NCI-H2081 treated with DMSO at 0.1 percent for 48 hours (cell line): ENCODE results near the gene SPO11.

Source experiments
- DNase-seq: peaks from one replicate; lab custom pipeline; 2025; lab: John Stamatoyannopoulos, UW

SPO11 gene

DNA sequence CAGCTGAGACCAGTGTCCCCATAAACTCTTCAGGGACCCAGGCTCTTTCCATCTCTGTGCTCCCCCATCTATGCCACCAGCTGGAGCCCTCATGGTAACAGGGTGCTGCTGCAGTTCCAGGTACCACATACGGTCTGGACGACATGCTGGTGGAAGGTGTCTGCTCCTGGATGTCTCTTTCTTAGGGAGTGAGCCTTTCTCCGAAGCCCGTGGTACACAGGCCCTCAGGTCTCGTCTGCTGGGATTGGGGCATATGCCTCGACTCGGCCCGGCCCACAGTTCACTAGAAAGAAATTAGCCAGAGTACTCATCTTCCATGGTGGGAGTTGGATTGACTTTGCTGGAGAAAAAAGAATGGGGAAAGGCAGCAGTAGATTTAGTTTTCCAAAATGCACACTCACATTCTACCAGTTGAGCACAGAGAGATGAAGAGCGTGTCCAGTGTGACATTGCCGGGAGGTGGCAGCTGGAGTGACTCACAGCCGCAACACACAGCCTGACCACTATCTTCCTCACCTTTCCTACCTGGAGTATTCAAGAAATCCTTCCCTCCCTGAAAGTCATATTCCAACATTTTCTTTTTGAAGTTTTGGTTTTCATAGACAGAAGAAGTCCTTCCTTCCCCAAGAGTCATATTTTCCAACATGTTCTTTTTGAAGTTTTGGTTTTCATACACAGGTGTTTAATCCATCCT is 18.6 kb upstream of the SPO11 start:
- DNase-seq = no peak

GRCh38 chr20:57312138-57312537 is 17.5 kb upstream of the SPO11 start:
- no peak for DNase-seq

GRCh38 chr20:57313230-57313629 is 16.4 kb upstream of the SPO11 start:
- DNase-seq = no peak

DNA sequence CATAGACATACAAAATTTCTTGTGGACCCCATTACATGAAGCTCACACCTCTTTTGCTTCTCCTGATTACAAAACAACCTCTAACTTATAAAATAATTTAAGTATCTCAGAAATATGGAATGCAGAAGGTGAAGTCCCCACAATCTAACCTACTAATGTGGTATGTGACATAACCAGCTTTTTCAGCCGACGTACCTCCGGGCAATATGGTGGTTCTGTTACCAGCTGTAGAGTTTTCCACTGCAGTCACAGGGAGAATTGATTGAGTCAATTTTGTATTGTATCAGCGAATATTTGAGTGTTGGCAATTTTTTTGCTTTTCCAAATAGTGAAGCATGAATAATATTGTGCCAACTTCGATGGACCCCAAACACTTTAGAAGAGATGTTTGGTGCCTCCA is 15.7 kb upstream of the SPO11 start:
- DNase-seq = no peak

- DNase-seq = no peak
These were observed 14.3 kb upstream of the SPO11 start for GRCh38 chr20:57315083-57315975.

DNA sequence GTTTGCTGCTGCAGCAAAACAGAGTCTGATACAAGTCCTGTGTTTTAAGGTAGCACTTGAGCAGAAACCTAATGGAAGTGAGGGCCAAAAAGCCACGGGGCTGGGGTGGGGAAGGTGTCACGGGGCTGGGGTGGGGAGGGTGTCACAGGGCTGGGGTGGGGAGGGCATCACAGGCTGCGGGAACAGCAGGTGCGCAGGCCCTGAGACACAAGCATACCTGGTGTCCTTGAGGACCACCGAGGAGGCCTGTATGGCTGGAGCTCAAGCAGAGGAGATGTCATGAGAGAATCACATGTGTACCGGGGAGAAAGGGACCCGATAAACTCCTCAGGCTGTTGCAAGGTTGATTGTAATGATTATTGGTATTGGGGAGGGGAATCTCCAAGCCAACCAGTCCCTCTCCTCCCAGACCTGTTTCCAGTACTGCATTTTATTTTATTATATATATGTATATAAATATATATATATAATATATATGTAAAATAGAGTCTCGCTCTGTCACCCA is 13.6 kb upstream of the SPO11 start:
- DNase-seq = no peak

DNA sequence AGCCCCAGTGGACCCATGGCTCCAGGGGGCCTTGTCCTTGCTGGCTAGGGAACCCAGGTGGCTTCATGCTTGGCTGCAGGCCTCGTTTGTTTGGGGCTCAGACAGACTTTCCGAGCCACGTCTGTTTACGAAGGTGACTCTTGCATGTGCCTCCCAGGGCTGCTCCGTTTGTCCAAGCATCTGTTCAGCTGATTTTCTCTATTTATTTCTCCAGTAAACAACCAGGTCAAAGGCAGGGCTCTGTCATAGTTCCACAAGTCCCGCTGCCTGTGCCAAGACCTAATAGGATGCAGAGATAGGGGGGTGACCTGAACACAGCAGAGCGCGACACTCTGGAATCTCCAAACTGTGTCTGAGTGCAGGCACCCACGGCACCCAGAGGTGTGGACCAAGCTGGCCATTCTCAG is 12.8 kb upstream of the SPO11 start:
- no peak for DNase-seq

GRCh38 chr20:57317316-57317788 is 12.3 kb upstream of the SPO11 start:
- DNase-seq = no peak

DNA sequence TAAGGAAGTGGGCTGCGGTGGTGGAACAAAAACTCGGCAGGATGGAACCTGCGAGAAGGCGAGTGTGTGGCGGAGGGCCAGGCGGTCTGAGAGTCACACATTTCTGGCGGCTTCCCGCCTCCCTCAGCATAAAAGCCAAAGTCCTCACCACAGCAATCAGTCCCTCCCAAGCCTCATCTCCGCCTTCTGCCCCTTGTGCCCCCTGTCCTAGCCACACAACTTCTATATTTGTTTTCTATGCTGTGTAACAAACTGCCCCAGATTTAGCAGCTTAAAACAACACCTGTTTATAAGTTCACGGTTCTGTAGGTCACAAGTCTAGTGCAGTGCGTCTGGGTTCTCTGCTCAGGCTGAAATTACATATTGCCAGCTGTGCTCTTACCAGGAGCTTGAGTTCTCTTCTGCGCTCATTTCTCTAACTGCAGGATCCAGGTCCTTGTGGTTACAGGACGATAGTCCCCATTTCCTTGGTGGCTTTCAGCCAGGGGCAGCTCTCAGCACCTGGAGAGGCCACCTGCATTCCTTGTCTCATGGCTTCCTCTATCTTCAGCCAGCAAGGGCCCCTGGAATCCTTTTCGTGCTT is 11.7 kb upstream of the SPO11 start:
- DNase-seq = no peak

DNA sequence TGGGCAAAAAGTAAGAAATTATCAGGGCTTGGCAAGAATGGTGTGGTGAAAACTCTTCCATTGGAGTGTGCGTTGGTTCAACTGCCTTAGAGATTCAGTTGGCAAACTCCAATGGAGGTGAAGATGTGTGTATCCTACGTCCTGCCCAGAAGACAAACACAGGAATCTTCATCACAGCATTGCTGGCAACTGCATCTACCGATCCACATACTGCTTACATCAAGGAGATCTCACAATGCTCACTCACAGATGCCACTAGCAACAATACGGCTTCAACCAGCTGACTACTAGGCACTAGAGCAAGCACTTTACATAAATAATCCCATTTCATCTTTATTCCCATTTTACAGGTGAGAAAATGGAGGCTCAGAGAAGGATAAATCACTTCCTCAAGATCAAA is 10.0 kb upstream of the SPO11 start:
- no peak for DNase-seq

DNA sequence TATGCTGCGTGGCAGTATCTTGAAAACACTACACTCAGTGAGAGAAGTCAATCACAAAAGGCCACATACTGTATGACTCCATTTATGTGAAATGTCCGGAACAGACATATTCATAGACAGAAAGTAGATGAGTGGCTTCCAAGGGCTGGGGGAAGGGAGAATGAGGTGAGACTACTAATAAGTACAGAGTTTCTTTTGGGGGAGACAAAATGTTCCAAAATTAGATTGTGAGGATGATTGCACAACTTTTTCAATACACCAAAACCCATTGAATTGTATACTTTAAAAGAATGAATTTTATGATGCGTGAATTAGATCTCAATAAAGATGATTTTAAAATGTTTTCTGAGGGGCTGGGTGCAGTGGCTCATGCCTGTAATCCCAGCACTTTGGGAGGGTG is 9.2 kb upstream of the SPO11 start:
- DNase-seq = no peak

DNA sequence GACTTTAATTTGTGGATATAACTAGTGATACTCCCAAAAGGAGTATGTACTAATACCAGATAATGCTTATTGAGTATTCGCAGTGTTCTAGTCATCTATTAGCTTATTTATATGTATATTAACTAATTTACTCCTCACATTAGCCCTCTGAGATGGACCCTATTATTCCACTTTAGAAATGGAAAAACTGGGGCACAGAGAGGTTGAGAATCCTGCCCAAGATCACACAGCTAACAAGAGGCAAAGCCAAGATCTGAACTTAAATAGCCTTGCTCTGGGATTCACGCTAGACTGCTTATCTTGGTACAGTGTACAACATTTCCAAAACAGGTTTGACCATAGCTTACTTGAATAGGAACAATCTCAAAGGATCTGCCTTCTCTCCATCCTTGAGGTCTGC is 8.5 kb upstream of the SPO11 start:
- no peak for DNase-seq

GRCh38 chr20:57322476-57322875 is 7.1 kb upstream of the SPO11 start:
- no peak for DNase-seq

- no peak for DNase-seq
These were observed 6.6 kb upstream of the SPO11 start for GRCh38 chr20:57323034-57323433.

- DNase-seq = no peak
These were observed 3.8 kb upstream of the SPO11 start for GRCh38 chr20:57325632-57326356.

DNA sequence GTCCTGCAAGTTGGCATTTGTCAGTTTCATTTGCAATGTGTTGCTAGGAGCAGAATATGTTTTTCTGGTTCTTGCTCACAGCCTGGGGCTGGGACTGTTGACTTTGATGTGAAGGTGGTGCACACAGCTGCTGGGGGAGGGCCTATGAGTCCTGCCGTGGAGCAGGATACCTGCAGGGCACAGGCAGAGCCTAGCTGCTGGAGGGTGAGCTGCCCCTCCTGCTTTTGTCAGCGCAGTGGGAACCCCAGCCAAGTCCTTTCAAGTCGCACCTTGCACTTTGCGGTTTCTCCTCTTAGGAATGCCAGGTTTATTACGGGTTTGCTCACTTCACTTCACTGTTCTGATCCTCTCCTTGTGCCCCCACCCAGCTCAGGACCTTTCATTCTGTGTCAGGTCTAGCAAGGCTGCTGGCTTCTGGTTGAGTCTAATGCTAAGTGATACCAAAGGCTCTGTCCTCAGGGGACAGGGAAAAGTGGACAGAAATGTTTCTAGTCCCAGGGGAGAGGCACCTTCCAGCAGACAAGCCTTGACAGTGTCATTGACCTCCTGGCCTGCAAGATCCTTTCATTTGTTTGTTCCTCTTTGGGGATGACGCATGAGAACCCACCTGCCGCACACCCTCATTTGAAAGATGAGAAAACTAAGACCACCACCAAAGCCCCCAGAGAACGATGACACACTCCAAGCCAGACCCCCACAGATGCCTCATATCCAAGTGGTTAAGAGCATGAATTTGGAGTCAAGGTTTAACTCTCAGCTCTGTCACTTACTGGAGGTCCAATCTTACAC is 2.7 kb upstream of the SPO11 start:
- DNase-seq = no peak

DNA sequence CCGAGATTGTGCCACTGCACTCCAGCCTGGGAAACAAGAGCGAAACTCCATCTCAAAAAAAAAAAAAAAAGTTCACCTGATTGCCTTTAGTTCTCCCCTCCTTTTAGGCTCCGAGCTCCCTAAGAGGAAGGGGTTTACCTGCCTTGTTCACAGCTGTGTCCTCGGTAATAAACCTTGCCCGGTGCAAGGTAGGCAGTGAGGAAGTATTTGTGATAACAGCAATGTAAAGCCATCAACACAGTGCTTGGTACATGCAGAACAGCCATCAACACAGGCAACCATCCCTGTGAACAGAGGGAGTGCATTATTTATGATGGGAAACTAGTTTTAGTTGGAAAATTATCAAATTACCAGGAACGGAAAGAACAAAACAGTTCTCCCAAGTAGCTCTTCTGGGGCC is 1.8 kb upstream of the SPO11 start:
- DNase-seq = no peak

DNA sequence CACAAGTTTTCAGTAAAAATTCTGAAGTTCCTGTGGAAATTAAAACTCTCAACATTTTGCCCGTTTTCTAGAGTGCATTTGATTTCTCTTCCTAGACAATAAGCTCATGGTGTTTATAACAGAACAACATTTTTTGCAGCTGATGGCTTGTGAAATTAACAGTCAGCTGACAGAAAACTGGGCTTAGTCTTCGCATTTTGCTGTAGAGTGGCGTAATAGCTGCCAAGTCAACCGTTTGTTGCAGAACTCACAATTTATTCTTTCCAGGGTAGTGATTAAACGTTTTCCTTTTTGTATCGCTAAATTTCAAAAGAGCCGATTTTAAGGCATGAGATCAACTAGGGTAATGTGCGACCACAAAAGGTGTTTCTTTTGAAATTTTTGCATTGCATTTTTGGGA is 1.4 kb downstream of the SPO11 start:
- DNase-seq = no peak

DNA sequence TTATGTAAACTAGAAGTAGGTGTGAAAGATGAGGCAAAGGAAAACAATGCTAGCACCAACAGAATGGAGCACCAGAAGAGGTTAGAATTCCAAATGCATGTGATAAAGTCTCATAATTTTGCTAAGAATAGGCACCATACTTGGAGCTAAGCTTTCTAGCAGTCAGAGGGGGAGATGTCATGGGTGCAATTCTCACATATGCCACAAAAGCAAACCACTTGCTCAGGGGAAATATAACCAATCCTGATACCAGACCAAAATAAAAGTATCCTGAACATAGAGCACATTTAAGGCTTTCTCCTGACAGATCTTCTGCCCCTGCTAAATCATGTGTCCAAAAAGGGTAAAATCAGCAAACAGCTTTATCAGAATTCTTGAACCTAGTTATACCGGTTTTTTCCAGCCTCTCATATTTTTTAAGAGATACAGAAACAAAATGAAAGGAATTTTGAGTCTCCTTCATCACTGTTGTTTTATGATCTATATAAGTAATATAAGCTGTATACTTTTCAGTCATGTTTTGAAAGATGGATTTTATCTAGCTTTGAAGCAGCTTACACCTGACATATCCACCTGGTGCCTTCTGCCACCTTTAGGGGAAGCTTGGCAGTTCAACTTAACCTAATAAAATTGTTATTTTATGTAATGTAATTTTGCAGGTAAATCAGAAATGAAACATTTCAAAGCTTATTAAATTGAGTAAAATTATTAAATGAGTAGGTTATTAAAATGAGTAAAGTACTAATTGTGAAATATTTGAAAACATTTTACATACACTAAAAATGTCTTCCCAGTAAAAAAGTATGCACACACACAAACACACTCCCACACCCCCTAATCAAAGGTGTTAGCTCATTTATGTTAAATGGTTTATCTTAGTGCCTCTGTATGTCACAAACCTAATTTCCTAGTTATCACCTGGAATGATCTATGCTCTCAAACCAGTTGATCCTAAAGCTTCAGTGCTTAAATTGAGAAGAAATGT is 2.8 kb downstream of the SPO11 start:
- DNase-seq = no peak

- DNase-seq = no peak
These were observed 5.8 kb downstream of the SPO11 start for GRCh38 chr20:57335392-57335791.
